Heart left ventricle (tissue), 16 donors: Measurements from ENCODE around the gene LMO2. TPM values are rescaled to one million over a fixed set of nuclear protein-coding genes. Genes with fewer than 3 reads are reported as not detected.

Experiments
- ATAC-seq, 4 donors: fragments of 200-7000 bp; cut with Tn5 transposase; one replicate each; pipeline ENCODE4 v1.9.1; 2020 to 2022; ENCODE audit warnings: moderate library complexity in 4 of 4, mild to moderate bottlenecking in 3 of 4, moderate number of reproducible peaks in 1 of 4
- DNase-seq, 5 donors: peaks; one replicate each; pipeline ENCODE4 v3.0.0-alpha.2; 2020
- H3K27ac ChIP-seq, 12 donors: fragments of 200-600 bp; sonication (generic) in 4 of 12; one replicate each; pipeline versions ENCODE4 v1.5.0 to v1.8.0; 2016 to 2022; ENCODE audit warnings: mild to moderate bottlenecking in 2 of 12
- H3K27me3 ChIP-seq, 9 donors: fragments of 200-600 bp; sonication (generic) in 2 of 9; one replicate each; pipeline versions ENCODE4 v1.5.1 to v1.8.0; 2016 to 2022; ENCODE audit warnings: mild to moderate bottlenecking in 3 of 9
- H3K36me3 ChIP-seq, 9 donors: fragments of 200-600 bp; sonication (generic) in 2 of 9; one replicate each; pipeline versions ENCODE4 v1.5.0 to v1.8.0; 2018 to 2022; ENCODE audit warnings: mild to moderate bottlenecking in 2 of 9
- H3K4me1 ChIP-seq, 12 donors: fragments of 200-600 bp; sonication (generic) in 4 of 12; one replicate each; pipeline versions ENCODE4 v1.5.0 to v1.8.0; 2016 to 2022; ENCODE audit warnings: mild to moderate bottlenecking in 3 of 12
- H3K4me3 ChIP-seq, 12 donors: fragments of 200-600 bp; sonication (generic) in 4 of 12; one replicate each; pipeline versions ENCODE4 v1.5.0 to v1.8.0; 2017 to 2022; ENCODE audit warnings: mild to moderate bottlenecking in 9 of 12, moderate library complexity in 4 of 12
- H3K9me3 ChIP-seq, 12 donors: fragments of 200-600 bp; sonication (generic) in 4 of 12; one replicate each; pipeline versions ENCODE4 v1.5.0 to v1.8.0; 2016 to 2022; ENCODE audit warnings: mild to moderate bottlenecking in 1 of 12
- CTCF ChIP-seq, 12 donors: fragments of 200-600 bp; sonication (generic) in 4 of 12; IDR thresholded peaks; one replicate each; pipeline versions ENCODE4 v1.5.0 to v1.8.0; 2018 to 2022; ENCODE audit warnings: antibody characterized with exemption in 12 of 12, mild to moderate bottlenecking in 5 of 12
- POLR2A ChIP-seq, 2 donors: fragments of 450-650 bp; IDR thresholded peaks; one replicate each; pipeline ENCODE4 v1.6.1; 2017; ENCODE audit warnings: antibody characterized with exemption in 2 of 2, mild to moderate bottlenecking in 2 of 2, moderate library complexity in 2 of 2
- WGBS, 4 donors: extraction: QIAGEN DNeasy Blood & Tissue Kit in 2 of 4; methylation state at CpG; one replicate each; pipeline versions ENCODE4 v1.1.5 to v1.1.7; 2013 to 2018; 5-methylcytosine and 5-hydroxymethylcytosine counted together
- intact Hi-C, 10 donors: fragments of 100-400 bp; cut with DNase I; formaldehyde crosslinking; loops; one replicate each; pipeline versions ENCODE4 v1.11.1 to v1.14.2; 2022
- polyA plus RNA-seq, 2 donors: library from polyadenylated mRNA; stranded (reverse); fragments of 200-250 nt; gene quantifications; one replicate each; pipeline ENCODE4 v1.2.3, GENCODE V29; 2013
- total RNA-seq, 9 donors: library from RNA; depleted of rRNA in 2 of 9; stranded (reverse); fragments of >200 nt in 2 of 9; fragmentation: NEBNext Ultra II Directional in 3 of 9; extraction: Animal tissue kit (Norgen Biotek cat#: 25700) in 3 of 9; gene quantifications; one replicate each; pipeline versions ENCODE4 v1.1.0 to v1.2.4, GENCODE V29; 2016 to 2023
- donor health status: ischemic (EF 13 %, LVEDD 7.1; RV severe dilation, severe dysfunction).
- donor health status: healthy with polysubstance abuse.
- donor health status: DM: no; HTN: yes; CAD: no.
- donor health status: DM: no; HTN: no; CAD: no.
- donor health status: ischemic (EF 25% LVEDD 6.9; RV normal size, moderate dysfunction).
- donor health status: ischemic (EF 25% LVEDD 5.7; RV mildly dilated, moderate dysfunction).
- donor health status: healthy.
- donor health status: DM: yes; HTN: yes; CAD: no.
- donor health status: ischemic (EF 35%, LVEDD 5.7; RV mildly dilated, moderate dysfunction).
- donor health status: nonischemic (EF 11% LVEDD 7.7; RV severe dilation, severe dysfunction).
- donor health status: DM: yes; HTN: yes; CAD: no.
- donor health status: PGD.
- donor health status: ischemic (EF 29% LVEDD 5.4; RV normal size, mild dysfunction).
- donor health status: nonischemic (EF 23%, LVEDD 6.1; RV moderate dilation, normal function).

Gene LMO2
- total and polyA plus RNA-seq, 11 donors, result 4.5 to 29.6 (median 8.7) TPM

GRCh38 chr11:33861941-33862589 lies 29.8 kb downstream of the LMO2 start:
- Histone ChIP-seq H3K27me3 (peaks cover 0 to 6% (median 0%) of the 10 kb centered on the region in 9 donors), H3K27ac (no peak overlapping the region), H3K9me3 (no peaks in the 10 kb centered on the region), H3K4me3 (no peak overlapping the region), H3K36me3 (peaks cover 0 to 69% (median 0%) of the 10 kb centered on the region in 9 donors), H3K4me1 (peaks cover 0 to 26% (median 3%) of the 10 kb centered on the region in 12 donors)
- WGBS, 4 donors, result 86 to 92% (median 88%) methylated on average over 6 of the region's 6 CpGs
- ATAC-seq (no peak), DNase-seq (no peak)
- intact Hi-C loops, result no loop called here
- TF ChIP-seq POLR2A (IDR thresholded peaks at IDR 0.05) (no peak), CTCF (IDR thresholded peaks at IDR 0.05) (no peak)

GRCh38 chr11:33861386-33861785 lies 30.5 kb downstream of the LMO2 start:
- TF ChIP-seq POLR2A (IDR thresholded peaks at IDR 0.05) (no peak), CTCF (IDR thresholded peaks at IDR 0.05) (no peak)
- peaks cover 0 to 19% (median 2%) of the 10 kb centered on the region in 12 donors for H3K4me1 ChIP-seq
- WGBS, 4 donors, result 77 to 82% (median 80%) methylated on average over 6 of the region's 6 CpGs
- peaks cover 0 to 6% (median 0%) of the 10 kb centered on the region in 9 donors for H3K27me3 ChIP-seq
- no peak overlapping the region for H3K27ac ChIP-seq
- intact Hi-C loops, result no loop called here
- no peak overlapping the region for H3K4me3 ChIP-seq
- no peaks in the 10 kb centered on the region for H3K9me3 ChIP-seq
- ATAC-seq (no peak), DNase-seq (no peak)
- H3K36me3 ChIP-seq, result peaks cover 0 to 69% (median 0%) of the 10 kb centered on the region in 9 donors

GRCh38 chr11:33860926-33861325 lies 30.9 kb downstream of the LMO2 start:
- Histone ChIP-seq H3K27me3 (peaks cover 0 to 6% (median 0%) of the 10 kb centered on the region in 9 donors), H3K27ac (no peak overlapping the region), H3K36me3 (peaks cover 0 to 67% (median 0%) of the 10 kb centered on the region in 9 donors), H3K4me1 (peaks cover 0 to 15% (median 2%) of the 10 kb centered on the region in 12 donors), H3K9me3 (no peaks in the 10 kb centered on the region), H3K4me3 (no peak overlapping the region)
- 69 to 84% (median 76%) methylated on average over 5 of the region's 5 CpGs for WGBS, 4 donors
- DNase-seq (no peak), ATAC-seq (no peak)
- TF ChIP-seq POLR2A (IDR thresholded peaks at IDR 0.05) (no peak), CTCF (IDR thresholded peaks at IDR 0.05) (no peak)
- intact Hi-C loops, result no loop called here

- Histone ChIP-seq H3K27me3 (peaks cover 0 to 6% (median 0%) of the 10 kb centered on the region in 9 donors), H3K4me3 (no peak overlapping the region), H3K4me1 (peaks cover 0 to 8% (median 0%) of the 10 kb centered on the region in 12 donors), H3K36me3 (peaks cover 0 to 60% (median 0%) of the 10 kb centered on the region in 9 donors), H3K27ac (no peak overlapping the region), H3K9me3 (no peaks in the 10 kb centered on the region)
- DNase-seq (no peak), ATAC-seq (no peak)
- no peak for TF ChIP-seq POLR2A (IDR thresholded peaks at IDR 0.05)
- TF ChIP-seq CTCF (IDR thresholded peaks at IDR 0.05), result no peak
- 90 to 93% (median 91%) methylated on average over 16 of the region's 16 CpGs for WGBS, 4 donors
- intact Hi-C loops, result loop anchor here in 6 of 10 donors (2.0 to 10.0 kb wide), 7 partner anchors 109 to 505 kb away; partner anchors contain the start of gene ABTB2 (in 1 of the 6)
Observed at GRCh38 chr11:33859306-33859705, 32.6 kb downstream of the LMO2 start.
